ENCODE measurements around the gene PRMT3.

Gene PRMT3

DNA sequence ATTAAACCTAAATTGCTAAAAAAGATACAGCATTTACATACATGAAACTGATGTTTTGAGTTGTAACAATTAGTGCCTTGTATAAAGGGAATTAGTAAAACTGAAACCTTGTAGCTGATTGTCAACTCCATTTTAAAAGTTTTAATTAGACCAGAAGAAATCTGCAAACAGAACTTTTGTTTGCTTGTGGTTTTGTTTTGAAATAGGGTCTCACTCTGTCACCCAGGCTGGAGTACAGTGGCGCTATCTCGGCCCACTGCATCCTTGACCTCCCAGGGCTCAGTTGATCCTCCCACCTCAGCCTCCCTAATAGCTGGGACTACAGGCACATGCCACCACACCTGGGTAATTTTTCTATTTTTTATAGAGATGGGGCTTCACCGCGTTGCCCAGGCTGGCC, 125.4 kb downstream of the PRMT3 start:
- H3K4me3 ChIP-seq (ENCODE audit: low read length), result no peak overlapping the region
- TF ChIP-seq CTCF (conservative IDR thresholded peaks at IDR 0.05; ENCODE audit: low read depth, low read length), result no peak
- no peak for DNase-seq (ENCODE audit: low read depth)

GRCh38 chr11:20518323-20518834, 130.9 kb downstream of the PRMT3 start:
- H3K4me3 ChIP-seq (ENCODE audit: low read length), result no peak overlapping the region
- DNase-seq (ENCODE audit: low read depth), result no peak

DNA sequence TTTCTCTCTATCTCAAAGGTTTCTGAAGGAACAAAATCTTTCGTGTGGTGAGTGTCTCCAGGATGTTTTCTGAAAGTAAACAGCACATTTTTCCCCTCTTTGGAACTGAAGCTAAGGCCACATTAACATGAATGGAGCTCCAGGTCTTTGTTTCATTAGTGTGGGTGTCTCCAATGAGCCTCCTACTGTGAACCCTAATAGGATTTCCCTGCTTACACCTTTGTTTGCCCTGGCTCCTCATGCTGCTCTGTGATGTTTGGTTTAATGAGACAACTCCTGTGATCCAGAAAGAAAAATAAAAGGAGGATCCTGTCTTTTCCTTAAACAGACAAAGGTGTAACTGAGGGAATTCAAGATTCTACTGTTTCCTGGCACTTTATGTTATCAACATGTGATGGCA, 135.0 kb downstream of the PRMT3 start:
- no peak for TF ChIP-seq CTCF (conservative IDR thresholded peaks at IDR 0.05; ENCODE audit: low read depth, low read length)
- DNase-seq (ENCODE audit: low read depth), result no peak

More at GRCh38 chr11:20518323-20518834, 130.9 kb downstream of the PRMT3 start:
- no peak for TF ChIP-seq CTCF (conservative IDR thresholded peaks at IDR 0.05; ENCODE audit: low read depth, low read length)

DNA sequence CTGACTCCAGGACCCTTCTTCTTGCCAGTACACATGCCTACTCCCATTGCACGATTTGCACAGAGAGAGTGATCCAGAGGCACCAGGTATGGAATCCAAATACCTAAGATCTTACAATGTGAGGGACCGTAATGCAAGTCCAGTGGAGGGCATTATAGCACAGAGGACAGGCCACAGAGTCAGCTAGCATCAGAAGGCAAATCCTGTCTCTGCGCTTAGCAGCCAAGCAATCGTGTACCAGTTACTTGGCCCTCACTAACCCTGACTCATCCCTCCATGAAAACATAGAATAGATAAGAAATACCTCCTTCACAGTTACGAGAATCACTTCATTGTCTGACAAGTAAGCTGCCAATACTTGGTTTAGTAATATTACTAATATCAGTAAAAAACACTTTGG, 142.2 kb downstream of the PRMT3 start:
- no peak for DNase-seq (ENCODE audit: low read depth)
- no peak for TF ChIP-seq CTCF (conservative IDR thresholded peaks at IDR 0.05; ENCODE audit: low read depth, low read length)
- no peak overlapping the region for H3K4me3 ChIP-seq (ENCODE audit: low read length)

More for the DNA sequence above, 135.0 kb downstream of the PRMT3 start:
- H3K4me3 ChIP-seq (ENCODE audit: low read length), result no peak overlapping the region

GRCh38 chr11:20530942-20531703, 143.6 kb downstream of the PRMT3 start:
- no peak overlapping the region for H3K4me3 ChIP-seq (ENCODE audit: low read length)
- no peak for TF ChIP-seq CTCF (conservative IDR thresholded peaks at IDR 0.05; ENCODE audit: low read depth, low read length)
- DNase-seq (ENCODE audit: low read depth), result no peak

DNA sequence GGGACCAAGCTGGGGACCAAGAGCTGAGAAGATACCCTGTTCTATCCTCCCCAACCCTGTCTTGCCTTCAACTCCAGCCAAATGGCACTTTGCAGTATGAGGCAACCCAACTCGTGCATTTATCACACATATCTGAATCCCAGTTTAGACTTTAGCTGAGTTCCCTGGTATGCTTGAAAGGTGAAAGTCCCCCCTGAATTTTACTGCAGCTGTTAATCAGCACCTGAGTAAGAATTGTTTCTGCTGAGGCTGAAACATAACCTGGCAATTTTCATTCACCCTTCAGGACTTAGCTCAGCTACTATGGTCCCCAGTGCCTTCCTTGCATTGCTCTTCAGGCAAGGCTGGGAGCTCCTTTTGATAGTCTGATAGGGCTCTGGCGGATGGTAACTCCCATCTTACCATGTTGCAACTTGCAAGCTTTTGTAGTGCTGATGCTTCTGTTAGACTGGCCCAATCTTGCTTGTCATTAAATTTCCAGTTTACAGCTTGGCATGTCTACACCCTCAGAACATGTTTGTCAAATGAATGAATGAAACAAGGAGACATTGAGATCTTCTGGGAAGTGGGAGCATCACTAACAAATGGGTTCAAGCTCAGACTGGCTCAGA, 147.9 kb downstream of the PRMT3 start:
- DNase-seq (ENCODE audit: low read depth), result no peak
- no peak for TF ChIP-seq CTCF (conservative IDR thresholded peaks at IDR 0.05; ENCODE audit: low read depth, low read length)
- no peak overlapping the region for H3K4me3 ChIP-seq (ENCODE audit: low read length)

- no peak for TF ChIP-seq CTCF (conservative IDR thresholded peaks at IDR 0.05; ENCODE audit: low read depth, low read length)
- DNase-seq (ENCODE audit: low read depth), result no peak
- H3K4me3 ChIP-seq (ENCODE audit: low read length), result no peak overlapping the region
Measured at GRCh38 chr11:20536365-20536764, 148.8 kb downstream of the PRMT3 start.
